SW480 (cell line): ENCODE data around the gene KCNMB2.
"Not testable (repeated sequence)": the region's sequence is repeated elsewhere in the genome, so short reads cannot be mapped to it uniquely, and the experiment has no call there.

ENCODE experiments used
- DNase-seq: peaks from one replicate; pipeline ENCODE4 v3.0.0-alpha.2; 2016; ENCODE audit warnings: low spot score

Gene KCNMB2

GRCh38 chr3:178703268-178703975, 167.2 kb downstream of the KCNMB2 start:
- no peak for DNase-seq

DNA sequence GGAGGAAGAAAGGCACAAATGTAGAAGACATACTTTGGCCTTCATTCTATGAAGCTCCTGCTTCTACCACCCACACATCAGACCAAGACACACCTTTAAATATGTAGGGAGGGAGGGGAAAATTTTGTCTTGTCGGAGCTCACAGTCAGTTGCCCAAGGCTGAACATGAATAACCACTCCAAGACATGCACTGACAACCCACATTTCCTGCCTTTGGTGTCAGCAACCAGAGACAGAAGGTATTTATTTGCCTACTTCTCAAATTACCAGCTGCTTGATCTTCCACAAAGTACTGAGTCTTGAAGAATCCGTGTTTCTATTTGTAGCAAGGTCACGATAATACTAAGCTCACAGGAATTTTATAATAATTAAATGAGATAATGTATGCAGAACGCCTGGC, 169.7 kb downstream of the KCNMB2 start:
- no peak for DNase-seq

DNA sequence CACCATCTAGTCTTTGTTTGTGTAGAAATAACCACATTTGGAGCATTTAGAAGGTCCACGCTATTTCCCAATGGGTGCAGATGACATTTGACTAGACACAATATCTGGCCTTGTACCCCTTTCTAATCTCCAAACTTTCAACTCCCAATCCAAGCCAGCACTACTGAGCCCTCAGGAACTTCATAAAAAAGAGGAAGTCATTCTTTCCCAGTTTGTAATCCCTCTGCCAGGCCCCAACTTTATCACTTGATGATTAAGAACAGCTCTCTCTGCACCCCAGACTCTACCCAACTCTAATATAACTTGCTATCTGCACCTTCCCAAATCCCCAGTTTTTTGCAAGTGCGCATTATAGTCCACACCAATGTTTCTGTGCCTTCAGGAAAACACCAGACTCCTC, 170.2 kb downstream of the KCNMB2 start:
- no peak for DNase-seq

DNA sequence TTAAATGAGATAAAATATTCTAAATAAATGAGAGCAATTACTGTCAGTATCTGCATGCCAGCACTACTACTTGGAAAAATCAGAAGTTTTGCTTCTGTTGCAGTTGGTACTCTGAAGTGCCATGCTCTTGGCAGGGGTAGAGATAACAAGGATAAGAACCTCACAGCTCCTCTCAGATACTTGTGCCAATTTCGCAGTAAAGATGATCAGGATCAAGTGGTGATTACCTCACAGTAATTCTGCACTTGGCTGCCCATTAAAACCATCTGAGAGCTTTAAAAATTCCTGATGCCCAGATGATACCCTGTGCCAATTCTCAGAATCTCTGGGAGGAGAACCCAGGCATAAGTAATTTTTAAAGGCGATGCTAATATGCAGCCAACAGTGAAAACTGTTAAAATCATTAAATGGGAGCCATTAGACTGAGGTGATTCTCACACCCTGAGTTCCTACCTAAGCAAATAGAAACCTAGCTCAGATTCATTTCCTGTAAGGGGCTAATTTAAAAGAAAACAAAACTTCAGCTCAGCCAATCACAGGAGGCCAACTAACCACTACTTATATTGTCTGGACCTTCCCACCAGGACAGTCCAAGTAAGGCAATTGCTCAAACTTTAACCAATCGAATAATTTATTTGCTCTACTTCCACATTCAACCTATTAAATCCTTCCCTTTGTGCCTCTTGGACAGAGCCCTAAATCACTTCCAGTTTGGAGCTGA, 171.2 kb downstream of the KCNMB2 start:
- DNase-seq = no peak

DNA sequence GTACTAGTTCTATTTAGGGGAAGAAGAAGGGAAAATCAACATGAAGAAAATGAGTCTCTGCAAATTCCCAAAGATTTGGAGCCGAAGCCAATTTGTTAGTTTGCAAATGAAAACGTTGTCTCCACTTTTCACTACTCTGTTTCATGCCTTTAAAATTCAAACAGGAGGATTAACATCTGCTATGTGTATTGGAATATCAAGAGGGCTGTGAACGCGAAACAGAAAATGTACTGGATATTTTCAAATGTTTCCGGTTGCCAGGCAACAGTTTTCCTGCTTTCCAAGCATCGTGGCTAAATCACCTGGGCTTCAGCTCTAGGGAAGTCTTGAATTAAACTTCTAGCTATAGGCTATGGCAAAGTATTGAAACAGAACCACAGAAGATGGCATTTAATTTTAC, 172.8 kb downstream of the KCNMB2 start:
- no peak for DNase-seq

DNA sequence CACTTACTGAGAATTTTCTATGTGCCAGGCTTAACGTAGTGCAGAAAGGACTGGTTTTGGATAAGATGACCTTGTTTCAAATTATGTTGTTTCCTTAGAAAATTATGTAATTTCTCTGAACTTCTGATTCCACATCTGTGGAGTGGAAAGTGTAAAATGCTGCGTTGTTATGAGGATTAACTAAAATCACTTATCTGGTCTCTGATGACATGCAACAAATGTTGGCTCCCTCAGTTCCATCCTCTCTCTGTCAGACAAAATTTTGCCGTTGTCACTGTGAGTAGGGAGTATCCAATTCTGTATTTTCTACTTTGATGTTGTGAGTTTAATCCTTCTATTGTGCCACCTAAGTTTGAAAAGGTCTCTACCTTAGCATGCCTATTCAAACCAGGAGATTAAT, 175.5 kb downstream of the KCNMB2 start:
- no peak for DNase-seq

DNA sequence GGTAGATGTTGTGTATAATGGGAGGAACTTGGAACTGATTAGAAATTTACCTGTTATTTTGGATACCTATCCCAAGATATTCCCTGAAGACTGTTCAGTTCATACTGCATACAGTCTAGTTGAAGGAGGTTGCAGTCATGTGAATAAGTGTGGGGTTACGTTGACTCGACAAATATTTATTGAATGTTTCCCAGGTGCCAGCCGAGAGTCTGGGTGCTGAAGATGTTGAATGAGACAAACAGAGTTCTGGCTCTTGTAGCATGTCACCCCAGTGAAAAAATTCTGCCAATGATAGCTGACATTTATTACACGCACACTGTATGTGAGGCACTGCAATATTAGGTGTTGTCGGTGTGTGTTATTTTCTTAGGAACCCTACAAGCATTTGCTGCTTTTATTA, 176.0 kb downstream of the KCNMB2 start:
- DNase-seq = no peak

- no peak for DNase-seq
Observed at GRCh38 chr3:178714925-178715832, 178.9 kb downstream of the KCNMB2 start.

DNA sequence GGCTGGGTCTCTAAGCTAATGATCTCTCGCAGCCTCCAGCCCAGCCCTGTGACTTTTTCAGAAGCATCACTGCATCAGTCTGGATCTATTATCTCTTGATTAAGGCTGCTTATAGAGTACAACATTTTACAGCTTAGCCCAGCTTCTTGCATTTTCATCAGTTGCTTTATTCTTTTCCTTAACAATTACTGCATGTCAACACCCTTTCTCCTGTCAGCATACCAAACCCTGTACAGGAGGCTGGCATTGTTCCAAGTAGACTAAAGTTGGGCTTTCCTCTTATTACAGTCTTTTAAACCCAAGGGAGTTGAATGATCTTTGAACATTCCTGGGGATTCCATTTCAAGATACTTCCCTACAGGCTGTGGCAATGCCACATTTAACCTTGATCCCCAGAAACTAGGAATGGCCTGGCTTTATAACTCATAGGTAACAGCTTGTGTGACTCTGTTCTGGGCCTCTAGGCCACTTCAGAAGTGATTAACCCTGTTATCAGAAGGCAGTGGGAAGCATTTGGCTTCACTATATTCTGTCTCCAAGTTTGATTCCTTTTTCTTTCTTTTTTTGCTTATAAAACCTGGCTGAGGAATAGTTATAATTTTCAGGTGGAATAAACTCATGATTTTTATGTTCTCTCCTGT, 182.9 kb downstream of the KCNMB2 start:
- no peak for DNase-seq

DNA sequence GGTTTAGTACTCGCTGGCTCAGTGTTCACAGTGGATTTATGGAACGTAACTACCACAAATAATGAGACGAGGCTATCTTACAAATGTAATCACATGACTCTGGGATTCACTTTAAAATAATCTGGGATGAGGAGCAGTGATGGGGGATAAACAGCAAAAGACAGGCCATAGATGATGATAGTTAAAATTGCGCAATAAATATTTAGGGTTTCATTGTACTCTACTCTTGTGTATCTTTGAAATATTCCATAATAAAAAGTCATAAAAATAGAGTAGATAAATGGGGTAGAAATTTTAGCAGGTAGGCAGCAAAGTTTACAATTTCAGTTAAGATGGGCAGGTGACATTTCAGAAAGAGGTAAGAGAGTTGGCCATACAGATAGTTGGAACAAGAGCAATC, 196.6 kb downstream of the KCNMB2 start:
- DNase-seq = no peak

DNA sequence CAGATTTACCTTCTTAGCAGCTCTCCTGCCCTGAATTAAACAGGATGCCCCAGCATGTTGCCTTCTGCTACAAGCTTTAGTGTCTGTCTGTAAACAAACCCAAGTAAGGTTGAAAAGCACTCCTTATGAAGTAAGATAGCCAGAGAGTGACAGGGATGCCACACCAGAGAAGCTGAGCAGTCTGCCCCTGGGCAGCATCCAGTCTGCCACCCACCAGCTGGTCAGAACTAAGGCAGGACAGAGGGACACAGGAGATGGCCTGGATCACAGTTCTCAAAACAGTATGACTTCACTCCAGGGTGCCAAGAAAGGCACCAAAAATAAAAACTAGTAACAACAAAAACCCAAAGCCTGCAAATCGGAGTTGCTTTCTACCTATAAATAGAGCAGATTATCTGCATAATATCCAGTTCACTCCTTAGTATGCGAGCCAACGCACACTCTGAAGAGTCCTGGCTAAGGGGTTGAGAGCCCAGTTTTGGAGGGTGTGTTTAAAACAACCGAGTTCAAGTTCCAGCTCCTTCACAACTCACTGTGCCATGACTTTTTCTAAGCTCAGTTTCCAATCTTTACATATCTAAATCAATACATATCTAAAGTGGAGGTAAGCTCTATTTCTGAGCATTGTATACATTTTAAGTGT, 198.9 kb downstream of the KCNMB2 start:
- DNase-seq = no peak

DNA sequence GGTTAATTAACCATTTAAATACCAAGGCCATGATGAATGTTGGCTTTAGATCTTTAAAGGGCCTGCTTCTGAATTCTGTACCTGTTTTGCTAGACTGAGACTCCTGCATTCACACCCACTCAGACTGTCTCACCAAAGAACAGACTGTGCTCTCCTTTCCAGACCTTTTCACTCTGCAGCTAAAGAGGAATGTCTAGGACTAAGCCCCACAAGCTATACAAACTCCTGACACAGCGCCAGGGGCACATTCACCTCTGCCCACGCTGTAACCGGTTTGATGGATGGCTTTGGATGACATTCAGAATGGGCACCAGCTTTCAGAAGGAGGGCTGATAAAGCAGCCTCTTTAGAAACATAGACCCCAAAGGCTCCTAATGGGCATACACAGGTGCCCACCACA, 200.1 kb downstream of the KCNMB2 start:
- DNase-seq = no peak

- DNase-seq = no peak
Observed at GRCh38 chr3:178739720-178740119, 203.5 kb downstream of the KCNMB2 start.

GRCh38 chr3:178741020-178741419, 204.8 kb downstream of the KCNMB2 start:
- no peak for DNase-seq

GRCh38 chr3:178743297-178743696, 207.1 kb downstream of the KCNMB2 start:
- DNase-seq = no peak

DNA sequence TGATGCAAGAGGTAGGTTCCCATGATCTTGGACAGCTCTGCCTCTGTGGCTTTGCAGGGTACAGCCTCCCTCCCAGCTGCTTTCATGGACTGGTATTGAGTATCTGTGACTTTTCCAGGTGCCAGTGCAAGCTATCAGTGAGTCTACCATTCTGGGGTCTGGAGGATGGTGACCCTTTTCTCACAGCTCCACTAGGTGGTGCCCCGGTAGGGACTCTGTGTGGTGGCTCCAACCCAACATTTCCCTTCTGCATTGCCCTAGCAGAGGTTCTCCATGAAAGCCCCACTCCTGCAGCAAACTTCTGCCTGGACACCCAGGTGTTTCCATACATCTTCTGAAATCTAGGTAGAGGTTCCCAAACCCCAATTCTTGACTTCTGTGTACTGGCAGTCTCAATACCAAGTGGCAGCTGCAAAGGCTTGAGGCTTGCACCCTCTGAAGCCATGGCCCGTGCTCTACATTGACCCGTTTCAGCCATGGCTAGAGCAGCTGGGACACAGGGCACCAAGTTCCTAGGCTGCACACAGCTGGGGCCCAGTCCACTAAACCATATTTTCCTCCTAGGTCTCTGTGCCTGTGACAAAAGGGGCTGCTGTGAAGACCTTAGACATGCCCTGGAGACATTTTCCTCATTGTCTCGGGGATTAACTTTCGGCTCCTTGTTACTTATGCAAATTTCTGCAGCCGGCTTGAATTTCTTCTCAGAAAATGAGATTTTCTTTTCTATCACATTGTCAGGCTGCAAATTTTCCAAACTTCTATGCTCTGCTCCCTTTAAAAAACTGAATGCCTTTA, 209.8 kb downstream of the KCNMB2 start:
- not testable (repeated sequence) for DNase-seq

DNA sequence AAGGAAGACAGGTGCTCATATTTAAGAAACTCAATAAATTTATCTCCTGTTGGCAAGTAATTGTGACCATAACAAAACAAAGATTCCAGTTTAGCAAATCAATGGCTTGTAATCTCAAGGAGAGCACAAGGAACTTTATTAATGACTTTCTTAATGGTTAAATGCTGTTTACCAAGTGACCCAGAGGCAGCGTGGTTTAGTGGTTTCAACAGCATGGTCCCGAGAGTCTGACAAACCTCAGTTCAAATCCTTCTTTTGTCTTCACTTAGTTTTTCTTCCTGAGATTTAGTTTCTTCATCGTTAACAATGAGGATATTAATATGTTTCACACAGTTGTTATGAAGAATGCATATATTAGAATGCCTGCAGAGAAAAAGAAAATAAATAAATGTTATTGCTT, 212.6 kb downstream of the KCNMB2 start:
- DNase-seq = no peak

GRCh38 chr3:178749471-178749870, 213.2 kb downstream of the KCNMB2 start:
- DNase-seq = no peak

DNA sequence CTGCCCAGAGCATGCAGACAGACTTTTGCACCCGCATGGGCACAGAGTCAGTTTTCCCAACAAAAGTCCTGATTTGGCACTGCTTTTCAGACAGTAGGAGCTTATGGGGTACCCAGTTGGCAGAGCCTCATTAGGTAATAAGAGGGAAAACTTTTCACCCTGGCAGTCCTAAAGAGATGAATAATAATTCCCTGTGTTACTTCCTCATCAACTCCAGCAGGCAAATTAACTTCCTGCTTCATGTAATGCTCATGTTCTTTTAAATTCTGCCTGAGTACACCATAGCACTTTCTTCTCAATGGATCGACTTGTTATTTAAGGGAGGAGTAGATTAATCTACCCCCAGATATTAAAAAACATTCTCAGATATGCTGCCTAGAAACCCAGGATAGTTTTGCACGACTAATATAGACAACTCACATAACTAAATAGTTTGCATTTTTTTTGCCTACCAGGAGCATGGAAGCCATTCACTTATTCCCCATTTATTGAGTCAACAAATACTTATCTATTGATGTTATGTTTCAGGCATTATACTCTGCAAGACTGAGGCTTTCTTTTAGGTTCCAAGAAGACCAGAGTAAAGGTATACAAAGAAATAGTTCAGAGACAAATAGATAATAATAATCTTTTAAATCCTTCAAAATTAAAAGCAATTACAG, 214.5 kb downstream of the KCNMB2 start:
- DNase-seq = no peak

DNA sequence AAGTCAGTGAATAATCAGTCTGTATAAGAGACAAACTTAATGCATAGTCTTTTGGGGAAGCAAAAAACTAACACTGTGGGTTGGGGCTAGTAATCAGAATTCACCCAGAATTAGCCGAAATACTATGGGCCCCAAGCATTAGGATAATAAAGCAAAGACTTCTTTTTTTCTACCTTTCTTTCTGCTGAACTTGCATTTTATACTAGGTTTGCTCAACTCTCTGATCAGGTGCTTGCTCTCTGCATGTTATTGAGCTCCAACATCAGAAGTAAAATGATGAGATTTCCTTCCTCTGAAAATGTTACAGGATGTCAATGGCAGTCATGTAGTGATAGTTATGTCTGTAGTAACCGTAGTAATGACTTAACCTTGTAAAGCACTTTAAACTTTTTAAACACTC, 216.6 kb downstream of the KCNMB2 start:
- DNase-seq = no peak
